Myometrial cell (primary cell): ENCODE measurements around the gene RRP12. TPM values are rescaled to one million over a fixed set of nuclear protein-coding genes. Genes with fewer than 3 reads are reported as not detected.

Experiments
- total RNA-seq: library from RNA; depleted of rRNA; stranded (reverse); fragments of >200 nt; gene quantifications from 2 replicates; pipeline ENCODE4 v1.2.3, GENCODE V29; 2015

Gene RRP12, protein sequence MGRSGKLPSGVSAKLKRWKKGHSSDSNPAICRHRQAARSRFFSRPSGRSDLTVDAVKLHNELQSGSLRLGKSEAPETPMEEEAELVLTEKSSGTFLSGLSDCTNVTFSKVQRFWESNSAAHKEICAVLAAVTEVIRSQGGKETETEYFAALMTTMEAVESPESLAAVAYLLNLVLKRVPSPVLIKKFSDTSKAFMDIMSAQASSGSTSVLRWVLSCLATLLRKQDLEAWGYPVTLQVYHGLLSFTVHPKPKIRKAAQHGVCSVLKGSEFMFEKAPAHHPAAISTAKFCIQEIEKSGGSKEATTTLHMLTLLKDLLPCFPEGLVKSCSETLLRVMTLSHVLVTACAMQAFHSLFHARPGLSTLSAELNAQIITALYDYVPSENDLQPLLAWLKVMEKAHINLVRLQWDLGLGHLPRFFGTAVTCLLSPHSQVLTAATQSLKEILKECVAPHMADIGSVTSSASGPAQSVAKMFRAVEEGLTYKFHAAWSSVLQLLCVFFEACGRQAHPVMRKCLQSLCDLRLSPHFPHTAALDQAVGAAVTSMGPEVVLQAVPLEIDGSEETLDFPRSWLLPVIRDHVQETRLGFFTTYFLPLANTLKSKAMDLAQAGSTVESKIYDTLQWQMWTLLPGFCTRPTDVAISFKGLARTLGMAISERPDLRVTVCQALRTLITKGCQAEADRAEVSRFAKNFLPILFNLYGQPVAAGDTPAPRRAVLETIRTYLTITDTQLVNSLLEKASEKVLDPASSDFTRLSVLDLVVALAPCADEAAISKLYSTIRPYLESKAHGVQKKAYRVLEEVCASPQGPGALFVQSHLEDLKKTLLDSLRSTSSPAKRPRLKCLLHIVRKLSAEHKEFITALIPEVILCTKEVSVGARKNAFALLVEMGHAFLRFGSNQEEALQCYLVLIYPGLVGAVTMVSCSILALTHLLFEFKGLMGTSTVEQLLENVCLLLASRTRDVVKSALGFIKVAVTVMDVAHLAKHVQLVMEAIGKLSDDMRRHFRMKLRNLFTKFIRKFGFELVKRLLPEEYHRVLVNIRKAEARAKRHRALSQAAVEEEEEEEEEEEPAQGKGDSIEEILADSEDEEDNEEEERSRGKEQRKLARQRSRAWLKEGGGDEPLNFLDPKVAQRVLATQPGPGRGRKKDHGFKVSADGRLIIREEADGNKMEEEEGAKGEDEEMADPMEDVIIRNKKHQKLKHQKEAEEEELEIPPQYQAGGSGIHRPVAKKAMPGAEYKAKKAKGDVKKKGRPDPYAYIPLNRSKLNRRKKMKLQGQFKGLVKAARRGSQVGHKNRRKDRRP (N-terminal part only)
- 24.3 and 31.4 TPM in 2 replicates for total RNA-seq

DNA sequence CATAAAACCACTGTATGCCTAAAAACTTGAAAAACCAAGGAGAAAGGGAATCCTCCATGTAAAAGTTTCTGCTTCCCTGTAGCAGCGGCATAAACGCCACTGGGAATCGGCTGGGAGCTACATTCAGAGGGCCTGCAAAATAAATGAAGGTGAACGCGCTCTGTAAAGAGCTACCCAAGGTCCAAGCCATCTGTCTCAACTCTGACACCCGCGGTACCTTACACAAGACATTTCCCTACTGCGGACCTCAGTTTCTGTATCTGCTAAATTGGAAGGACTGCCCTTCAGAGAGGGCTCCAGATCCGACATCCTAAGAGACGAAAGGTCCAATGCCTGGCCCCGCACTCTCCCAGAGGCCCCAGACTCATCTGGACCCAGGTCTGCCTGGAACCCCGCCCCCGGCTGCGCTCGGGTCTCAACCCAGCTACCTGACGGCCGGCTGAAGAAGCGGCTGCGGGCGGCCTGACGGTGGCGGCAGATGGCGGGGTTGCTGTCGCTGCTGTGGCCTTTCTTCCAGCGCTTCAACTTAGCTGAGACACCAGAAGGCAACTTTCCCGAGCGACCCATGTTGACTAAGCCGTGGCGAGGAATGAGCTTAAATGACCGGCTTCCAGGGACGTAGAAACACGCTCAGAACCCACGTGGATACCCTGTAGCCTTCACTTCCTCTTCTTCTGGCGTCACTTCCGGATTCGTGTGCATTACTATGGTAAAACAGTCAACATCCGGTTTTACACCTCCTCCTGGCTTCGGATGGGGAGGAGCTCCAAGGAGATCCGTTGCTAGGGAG is at the start of gene RRP12:
Gene RRP12 (minus strand): TSS at position 676 of the 790 bp plus-strand sequence. CDS start 109 bp downstream, at position 567.

DNA sequence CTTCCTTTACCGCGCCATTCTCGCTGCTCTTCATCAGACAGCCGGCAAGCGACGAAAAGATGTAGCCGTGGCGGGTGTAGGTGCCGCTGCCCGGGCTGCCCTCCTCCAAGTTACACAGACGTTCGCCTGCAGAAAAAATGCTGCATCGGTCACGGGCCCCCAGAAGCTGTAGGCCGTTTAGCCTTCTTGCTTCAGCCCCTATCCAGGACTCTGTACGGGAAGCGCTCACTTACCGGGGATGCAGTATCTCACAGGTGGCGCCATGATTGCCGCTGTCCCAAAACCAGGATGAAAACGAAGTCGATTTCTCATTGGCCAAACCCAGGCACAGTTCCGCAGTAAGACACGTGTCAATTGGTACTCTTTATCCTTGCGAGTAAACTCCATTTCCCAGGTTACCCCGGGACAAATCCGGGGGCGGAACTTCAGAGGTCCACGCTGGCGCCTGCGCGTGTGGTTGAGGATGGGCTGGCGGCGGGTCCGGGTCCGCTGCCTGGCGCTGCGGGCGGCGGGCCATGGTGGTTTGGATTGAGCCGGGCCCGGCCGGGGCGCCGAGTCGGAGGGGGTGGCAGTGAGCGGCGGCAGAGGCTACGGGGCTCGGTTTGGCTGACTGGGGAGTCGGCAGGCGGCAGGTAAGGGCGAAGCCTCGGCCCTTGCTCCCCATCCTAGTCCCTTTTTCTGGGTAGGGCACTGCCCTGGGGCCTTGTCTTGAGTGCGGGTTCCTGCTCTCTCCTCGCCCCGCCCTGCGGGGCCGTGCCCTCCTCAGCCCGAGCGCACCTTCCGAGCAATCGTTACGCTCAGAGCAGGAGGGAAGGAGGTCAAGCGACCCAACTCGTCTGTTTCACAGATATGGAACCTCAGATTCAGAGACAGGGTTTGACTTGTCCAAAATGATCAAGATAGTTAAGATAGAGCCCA is 44.8 kb upstream of the RRP12 start, which contains the start of the genes EXOSC1 and ZDHHC16:
Gene EXOSC1 (minus strand): TSS at position 285 of the 918 bp plus-strand sequence. CDS start 21 bp downstream, at position 264.
Gene ZDHHC16 (plus strand): TSS at position 454 of the 918 bp plus-strand sequence. CDS start 5,501 bp downstream, outside the sequence.

DNA sequence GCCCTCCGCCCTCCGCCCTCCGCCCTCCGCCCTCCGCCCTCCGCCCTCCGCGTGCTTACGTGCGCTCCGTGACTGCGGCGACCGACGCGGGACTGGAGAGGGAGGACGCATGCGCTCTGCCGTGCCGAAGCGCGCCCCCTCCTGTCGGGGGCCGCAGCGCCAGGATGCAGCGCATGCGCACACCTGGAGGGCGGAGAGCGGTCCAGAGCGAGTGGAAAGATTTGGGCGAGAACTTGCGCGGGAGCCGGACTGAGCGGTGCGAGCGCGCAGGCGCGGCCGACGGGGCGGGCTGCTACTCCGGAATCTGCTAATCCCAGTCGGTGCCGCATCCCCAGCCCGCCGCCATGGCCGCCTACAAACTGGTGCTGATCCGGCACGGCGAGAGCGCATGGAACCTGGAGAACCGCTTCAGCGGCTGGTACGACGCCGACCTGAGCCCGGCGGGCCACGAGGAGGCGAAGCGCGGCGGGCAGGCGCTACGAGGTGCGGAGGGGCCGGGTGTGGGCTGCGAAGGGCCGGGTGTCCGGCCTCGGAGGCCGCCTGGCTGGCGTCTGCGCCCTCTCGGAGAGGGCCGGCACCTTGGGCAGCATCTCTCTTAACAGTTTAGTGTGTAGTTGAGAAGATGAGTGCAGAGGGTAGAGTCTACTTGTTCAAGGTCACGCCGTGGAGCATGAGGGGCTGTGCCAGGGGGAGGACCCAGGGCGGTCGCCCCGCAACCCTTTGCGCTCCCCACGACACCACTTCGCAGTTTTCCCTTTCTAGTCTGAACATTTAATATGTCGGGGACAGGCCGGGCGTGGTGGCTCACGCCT is 25.0 kb upstream of the RRP12 start, which contains the start of gene PGAM1:
Gene PGAM1 (plus strand): TSS at position 228 of the 812 bp plus-strand sequence. CDS start 117 bp downstream, at position 345.

DNA sequence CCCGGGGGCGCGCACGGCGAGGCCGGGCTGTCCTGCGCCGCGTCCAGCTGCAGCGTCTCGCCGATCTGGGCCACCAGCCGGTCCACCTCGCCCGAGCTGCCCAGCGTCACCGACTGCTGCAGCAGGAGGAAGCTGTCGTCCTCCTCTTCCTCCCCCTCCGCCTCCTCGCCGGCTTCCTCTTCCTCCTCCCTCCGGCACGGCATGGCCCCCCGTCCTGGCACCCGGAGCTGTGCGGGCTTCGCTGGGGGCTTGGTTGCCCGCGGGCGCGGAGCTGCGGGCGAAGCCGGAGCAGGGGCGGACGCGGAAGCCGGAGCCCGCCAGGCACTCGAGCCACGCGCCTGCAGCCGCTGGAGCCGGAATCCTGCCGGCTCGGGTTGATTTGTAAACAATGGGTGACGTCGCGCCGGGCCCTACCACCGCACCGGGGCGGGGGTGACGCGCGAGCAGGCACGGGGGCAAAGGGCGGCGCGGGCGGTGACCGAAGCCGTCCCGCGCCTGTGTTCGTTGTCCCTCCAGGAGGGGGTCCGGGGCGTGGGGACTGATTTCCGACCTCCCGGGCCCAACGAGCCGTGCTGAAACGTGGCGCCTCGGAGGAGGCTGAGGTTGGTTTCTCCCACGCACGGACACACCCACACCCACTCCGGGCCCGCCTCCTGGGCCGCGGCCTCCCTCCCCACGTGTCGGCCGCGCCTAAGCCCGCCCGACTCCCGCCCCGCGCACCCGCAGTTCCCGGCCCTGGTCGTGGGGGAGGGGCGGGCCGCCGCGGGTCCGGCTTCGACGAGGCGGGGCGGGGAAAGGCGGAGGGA is 66.6 kb downstream of the RRP12 start, which contains the start of gene FRAT2:
Gene FRAT2 (minus strand): TSS at position 360 of the 806 bp plus-strand sequence. CDS start 157 bp downstream, at position 203.

DNA sequence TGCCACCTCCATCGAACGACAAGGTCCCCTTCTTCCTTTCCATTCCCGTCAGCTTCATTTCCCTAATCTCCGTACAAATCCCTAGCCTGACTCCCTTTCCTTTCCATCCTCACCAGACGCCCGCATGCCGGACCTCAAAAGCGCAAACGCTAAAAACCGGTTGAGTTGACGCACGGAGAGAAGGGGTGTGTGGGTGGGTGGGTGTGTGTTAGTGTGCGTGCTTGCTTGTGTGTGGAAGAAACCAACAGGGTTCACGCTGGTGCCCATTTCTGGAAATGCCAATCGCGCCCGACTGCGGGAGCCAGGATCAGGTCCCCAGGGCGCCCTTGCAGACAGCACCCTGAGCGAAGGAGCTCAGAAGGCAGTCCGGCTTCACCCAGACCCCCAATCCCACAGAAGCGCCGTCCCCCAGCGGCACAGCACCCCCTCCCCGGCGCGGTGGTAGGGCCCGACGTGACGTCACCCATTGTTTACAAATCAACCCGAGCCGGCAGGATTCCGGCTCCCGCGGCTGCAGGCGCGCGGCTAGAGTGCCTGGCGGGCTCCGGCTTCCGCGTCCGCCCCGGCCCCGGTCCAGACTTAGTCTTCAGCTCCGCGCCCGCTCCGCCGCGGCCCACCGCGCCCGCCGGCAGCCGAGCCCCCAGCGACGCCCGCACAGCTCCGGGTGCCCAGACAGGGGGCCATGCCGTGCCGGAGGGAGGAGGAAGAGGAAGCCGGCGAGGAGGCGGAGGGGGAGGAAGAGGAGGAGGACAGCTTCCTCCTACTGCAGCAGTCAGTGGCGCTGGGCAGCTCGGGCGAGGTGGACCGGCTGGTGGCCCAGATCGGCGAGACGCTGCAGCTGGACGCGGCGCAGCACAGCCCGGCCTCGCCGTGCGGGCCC is 82.1 kb downstream of the RRP12 start, which contains the start of gene FRAT1:
Gene FRAT1 (plus strand): TSS at position 500 of the 880 bp plus-strand sequence. CDS start 183 bp downstream, at position 683.

Other genes starting within 250 kb of the RRP12 start
- not detected in 2 replicates for gene SLIT1, start 215.4 kb downstream of the RRP12 start, total RNA-seq
- 8.9 and 10.8 TPM in 2 replicates for gene ARHGAP19, start 108.7 kb downstream of the RRP12 start, total RNA-seq
- 1.4 and 1.9 TPM in 2 replicates for gene FRAT1, start 82.1 kb downstream of the RRP12 start, total RNA-seq
- 4.9 and 6.2 TPM in 2 replicates for gene FRAT2, start 66.6 kb downstream of the RRP12 start, total RNA-seq
- gene PGAM1, start 24.9 kb upstream of the RRP12 start, total RNA-seq: 803 and 845 TPM in 2 replicates
- 55.3 and 83.9 TPM in 2 replicates for gene EXOSC1, start 44.7 kb upstream of the RRP12 start, total RNA-seq
- gene ZDHHC16, start 44.8 kb upstream of the RRP12 start, total RNA-seq: 65.4 and 83.3 TPM in 2 replicates
- gene MMS19, start 97.1 kb upstream of the RRP12 start, total RNA-seq: 97.8 and 116 TPM in 2 replicates
- gene UBTD1, start 97.6 kb upstream of the RRP12 start, total RNA-seq: 25.9 and 29.1 TPM in 2 replicates
- gene ANKRD2, start 171.4 kb upstream of the RRP12 start, total RNA-seq: 0.29 TPM in 1 of 2 replicates, not detected in the other
- gene HOGA1, start 183.0 kb upstream of the RRP12 start, total RNA-seq: under 0.01 and 2.1 TPM in 2 replicates
- not detected in 2 replicates for gene C10orf62, start 188.4 kb upstream of the RRP12 start, total RNA-seq
- gene MORN4, start 232.2 kb upstream of the RRP12 start, total RNA-seq: 7.8 and 18.4 TPM in 2 replicates
- 32.0 and 33.5 TPM in 2 replicates for gene PI4K2A, start 239.3 kb upstream of the RRP12 start, total RNA-seq